ENCODE measurements around the gene GCK.

Gene GCK

DNA sequence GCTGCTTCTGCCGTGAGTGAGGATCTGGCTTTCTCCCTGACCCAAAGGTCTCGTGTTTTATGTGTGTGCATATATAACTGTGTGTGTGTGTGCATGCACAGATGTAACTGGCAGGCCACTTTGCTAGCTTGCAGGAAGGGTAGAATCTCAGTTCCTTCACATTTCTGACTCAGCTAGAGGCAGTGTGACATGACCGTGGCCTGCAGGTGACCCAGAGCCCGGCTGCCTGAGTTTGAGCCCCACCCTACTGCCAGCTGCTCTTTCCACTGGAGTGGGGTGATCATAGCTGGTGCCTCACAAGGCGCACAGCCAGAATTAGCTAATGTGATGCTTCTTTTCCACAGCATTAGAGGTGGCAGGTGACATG lies 38.8 kb downstream of the GCK start:
- DNase-seq (ENCODE audit: low read depth, low spot score) = no peak
- POLR2A ChIA-PET = interaction anchor here (1.4 kb wide), 1 partner anchor 13 kb away, joined by 4 read pairs; no protein-coding TSS in a partner anchor

DNA sequence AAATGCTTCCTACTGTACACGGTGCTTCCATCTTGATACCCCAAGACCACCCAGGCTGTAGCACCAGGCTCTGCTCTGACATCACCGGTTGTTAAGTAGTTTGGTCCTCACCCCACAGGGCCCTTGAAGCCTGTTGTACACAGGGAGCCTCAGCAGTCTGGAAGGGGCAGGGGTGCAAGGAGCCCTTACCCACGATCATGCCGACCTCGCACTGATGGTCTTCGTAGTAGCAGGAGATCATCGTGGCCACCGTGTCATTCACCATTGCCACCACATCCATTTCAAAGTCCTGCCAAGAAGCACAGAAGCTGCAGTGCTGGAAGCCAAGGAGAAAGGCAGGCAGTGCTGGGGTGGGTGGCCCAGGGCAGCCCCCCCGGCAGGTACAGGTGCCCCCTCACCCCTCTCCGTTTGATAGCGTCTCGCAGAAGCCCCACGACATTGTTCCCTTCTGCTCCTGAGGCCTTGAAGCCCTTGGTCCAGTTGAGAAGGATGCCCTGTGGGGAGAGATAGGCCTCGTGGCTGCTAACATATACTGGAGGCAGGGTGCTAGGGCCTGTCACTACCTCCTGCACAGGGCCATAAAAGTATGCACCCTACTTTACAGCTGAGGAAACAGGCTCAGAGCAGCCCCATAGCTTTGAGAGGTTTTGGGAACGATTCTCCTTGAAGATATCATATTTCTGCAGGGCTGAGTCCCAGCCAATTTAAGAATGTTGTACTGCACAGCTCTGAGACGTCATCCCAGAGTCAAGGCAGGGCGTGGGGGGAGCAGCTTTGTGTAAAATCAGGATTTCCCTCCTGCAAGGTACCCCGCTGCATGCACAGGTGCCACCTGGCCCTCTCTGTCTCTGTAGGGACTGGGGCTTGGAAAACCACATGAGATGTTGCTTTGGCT lies 39.4 kb downstream of the GCK start:
- DNase-seq (ENCODE audit: low read depth, low spot score) = no peak
- CTCF ChIA-PET = interaction anchor here (1.2 kb wide), 1 partner anchor 11 kb away, joined by 4 read pairs; no protein-coding TSS in a partner anchor
- POLR2A ChIA-PET = interaction anchor here (1.4 kb wide), 1 partner anchor 14 kb away, joined by 4 read pairs; no protein-coding TSS in a partner anchor

More for the DNA sequence above, 38.8 kb downstream of the GCK start:
- no peak overlapping the region for H3K4me3 ChIP-seq (ENCODE audit: low read depth, low read length)
- TF ChIP-seq, protein P1, sequence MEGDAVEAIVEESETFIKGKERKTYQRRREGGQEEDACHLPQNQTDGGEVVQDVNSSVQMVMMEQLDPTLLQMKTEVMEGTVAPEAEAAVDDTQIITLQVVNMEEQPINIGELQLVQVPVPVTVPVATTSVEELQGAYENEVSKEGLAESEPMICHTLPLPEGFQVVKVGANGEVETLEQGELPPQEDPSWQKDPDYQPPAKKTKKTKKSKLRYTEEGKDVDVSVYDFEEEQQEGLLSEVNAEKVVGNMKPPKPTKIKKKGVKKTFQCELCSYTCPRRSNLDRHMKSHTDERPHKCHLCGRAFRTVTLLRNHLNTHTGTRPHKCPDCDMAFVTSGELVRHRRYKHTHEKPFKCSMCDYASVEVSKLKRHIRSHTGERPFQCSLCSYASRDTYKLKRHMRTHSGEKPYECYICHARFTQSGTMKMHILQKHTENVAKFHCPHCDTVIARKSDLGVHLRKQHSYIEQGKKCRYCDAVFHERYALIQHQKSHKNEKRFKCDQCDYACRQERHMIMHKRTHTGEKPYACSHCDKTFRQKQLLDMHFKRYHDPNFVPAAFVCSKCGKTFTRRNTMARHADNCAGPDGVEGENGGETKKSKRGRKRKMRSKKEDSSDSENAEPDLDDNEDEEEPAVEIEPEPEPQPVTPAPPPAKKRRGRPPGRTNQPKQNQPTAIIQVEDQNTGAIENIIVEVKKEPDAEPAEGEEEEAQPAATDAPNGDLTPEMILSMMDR (IDR thresholded peaks at IDR 0.05; ENCODE audit: insufficient read depth, low read length, missing control alignments) = no peak
- CTCF ChIA-PET = interaction anchor here (1.2 kb wide), 1 partner anchor 11 kb away, joined by 4 read pairs; no protein-coding TSS in a partner anchor

DNA sequence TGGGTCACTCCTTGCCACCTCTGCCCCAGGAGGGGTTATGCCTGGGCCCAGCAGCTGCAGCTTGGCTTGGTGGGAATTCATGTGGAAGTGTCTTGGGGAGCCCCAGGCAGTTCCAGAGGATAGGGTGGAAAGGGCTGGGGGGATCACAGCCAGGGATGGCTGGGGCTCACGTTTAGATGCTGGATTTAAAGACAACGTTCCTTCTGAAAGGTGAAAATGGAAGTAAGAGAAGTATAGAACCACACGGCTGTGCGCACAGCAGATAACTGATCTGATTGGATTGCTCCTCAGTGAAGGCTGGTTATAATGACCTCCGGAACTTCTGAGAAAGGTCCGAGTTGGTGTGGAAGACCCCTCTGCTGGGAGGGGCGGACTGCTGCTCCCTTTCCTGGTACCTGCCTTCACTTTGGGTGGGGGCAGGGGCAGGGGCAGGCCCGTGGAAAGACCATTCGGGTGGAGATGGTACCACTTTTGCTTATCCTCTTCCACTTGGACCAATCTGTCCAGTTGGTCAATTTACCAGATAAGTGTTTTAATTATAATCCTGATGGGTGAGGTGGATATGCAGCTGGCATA lies 40.2 kb downstream of the GCK start:
- ChIA-PET CTCF (no interaction called here), POLR2A (no interaction called here)
- DNase-seq (ENCODE audit: low read depth, low spot score) = no peak
- no peak overlapping the region for H3K4me3 ChIP-seq (ENCODE audit: low read depth, low read length)
- TF ChIP-seq, protein P1 (IDR thresholded peaks at IDR 0.05; ENCODE audit: insufficient read depth, low read length, missing control alignments) = no peak

More for the DNA sequence above, 39.4 kb downstream of the GCK start:
- H3K4me3 ChIP-seq (ENCODE audit: low read depth, low read length) = no peak overlapping the region
- TF ChIP-seq, protein P1 (IDR thresholded peaks at IDR 0.05; ENCODE audit: insufficient read depth, low read length, missing control alignments) = no peak

DNA sequence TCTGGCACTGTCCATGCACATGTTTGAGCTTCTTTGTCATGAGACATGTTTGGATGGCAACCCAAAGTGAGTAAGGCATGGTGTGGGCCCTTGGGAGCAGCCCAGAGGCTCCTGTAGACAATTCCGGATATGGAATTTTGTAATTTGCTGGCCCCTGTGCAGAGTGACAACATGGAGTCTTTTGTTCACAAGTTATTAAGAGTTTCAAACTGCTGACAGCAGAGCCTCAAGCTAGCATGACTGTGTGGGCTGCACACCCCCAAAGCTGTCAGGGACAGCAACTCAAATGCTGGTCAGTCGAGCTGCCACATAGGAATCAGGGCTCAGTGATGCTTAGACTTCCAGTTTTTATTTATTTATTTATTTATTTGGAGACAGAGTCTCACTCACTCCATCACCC lies 41.1 kb downstream of the GCK start:
- no peak overlapping the region for H3K4me3 ChIP-seq (ENCODE audit: low read depth, low read length)
- ChIA-PET CTCF (interaction anchor here (1.3 to 1.9 kb wide), 3 partner anchors 10 to 48 kb away, joined by 4 to 6 read pairs (median 6); no protein-coding TSS in a partner anchor), POLR2A (no interaction called here)
- TF ChIP-seq, protein P1 (IDR thresholded peaks at IDR 0.05; ENCODE audit: insufficient read depth, low read length, missing control alignments) = no peak
- DNase-seq (ENCODE audit: low read depth, low spot score) = no peak

DNA sequence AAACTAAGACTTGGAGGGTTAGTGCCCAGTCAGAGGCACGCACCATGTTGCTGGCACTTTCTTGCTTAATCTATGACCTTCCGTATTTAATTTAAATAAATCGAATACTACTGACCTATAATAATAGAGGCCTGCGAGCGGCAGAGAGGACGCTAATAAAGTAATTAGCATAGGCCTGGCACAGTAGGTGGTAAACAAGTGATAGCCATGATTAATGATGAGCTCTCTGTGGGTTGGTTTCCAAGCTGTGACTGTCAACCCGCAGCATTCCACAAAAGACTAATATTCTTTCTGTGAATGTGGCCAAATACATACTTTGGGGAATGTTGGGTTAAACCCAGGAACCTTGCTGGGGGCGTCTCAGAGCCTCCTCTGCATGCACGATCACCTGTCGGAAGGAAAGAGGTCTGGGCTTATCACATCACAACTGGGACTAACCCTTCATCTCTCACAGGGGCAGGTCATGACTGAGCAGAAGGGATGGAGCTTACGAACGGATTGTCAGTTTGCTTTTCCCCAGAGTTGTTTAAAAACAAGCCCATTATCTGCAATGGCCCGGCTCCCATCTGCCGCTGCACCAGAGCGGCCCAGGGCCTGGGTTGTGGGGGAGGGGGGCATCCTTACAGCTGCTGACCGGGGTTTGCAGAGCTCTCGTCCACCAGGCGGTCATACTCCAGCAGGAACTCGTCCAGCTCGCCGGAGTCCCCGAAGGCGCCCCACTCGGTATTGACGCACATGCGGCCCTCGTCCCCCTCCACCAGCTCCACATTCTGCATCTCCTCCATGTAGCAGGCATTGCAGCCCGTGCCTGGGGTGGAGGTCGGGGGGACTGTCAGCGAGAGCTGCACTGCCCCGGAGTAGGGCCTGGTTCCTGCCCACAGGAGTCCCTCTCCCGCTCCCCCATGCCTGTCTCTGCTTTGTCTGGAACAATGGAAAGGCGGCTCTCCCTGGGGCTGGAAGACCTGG lies 41.9 kb downstream of the GCK start:
- POLR2A ChIA-PET = no interaction called here
- H3K4me3 ChIP-seq (ENCODE audit: low read depth, low read length) = no peak overlapping the region
- DNase-seq (ENCODE audit: low read depth, low spot score) = no peak
- TF ChIP-seq, protein P1 (IDR thresholded peaks at IDR 0.05; ENCODE audit: insufficient read depth, low read length, missing control alignments) = no peak
- CTCF ChIA-PET = interaction anchor here (1.3 to 1.9 kb wide), 4 partner anchors 9 to 49 kb away, joined by 3 to 6 read pairs (median 5); no protein-coding TSS in a partner anchor
